SH-SY5Y (cell line): ENCODE measurements around the gene ROR2.

Source experiments
- GATA2 ChIP-seq: IDR thresholded peaks from 2 replicates; pipeline ENCODE4 v1.6.1; 2011; ENCODE audit warnings: mild to moderate bottlenecking, low read depth, low read length
- GATA3 ChIP-seq: IDR thresholded peaks from 2 replicates; pipeline ENCODE4 v1.6.1; 2011; ENCODE audit warnings: low read depth, mild to moderate bottlenecking, low read length, moderate library complexity

DNA sequence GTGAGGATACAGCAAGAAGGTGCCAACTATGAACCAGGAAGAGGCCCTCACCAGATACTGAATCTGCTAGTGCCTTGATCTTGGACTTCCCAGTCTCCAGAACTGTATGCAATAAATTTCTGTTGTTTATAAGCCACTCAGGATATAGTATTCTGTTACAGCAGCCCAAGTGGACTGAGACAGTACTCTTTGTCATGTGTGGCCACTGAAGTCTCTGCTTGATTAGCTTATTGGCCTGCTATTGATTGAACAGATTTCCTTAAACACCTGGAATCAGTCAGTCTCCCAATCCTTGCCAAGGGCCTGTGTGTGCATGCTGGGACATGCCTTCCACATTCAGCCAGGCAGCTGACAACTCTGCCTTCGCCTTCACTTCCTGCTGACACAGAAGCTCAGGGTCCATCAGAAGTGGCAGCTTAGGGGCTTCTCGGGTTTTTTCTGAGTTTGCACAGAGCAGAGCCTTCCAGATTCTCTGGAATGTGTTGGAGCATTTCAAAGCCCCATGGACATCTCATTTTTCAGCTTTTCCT is 13.7 kb upstream of the ROR2 start:
- TF ChIP-seq GATA2, result no peak
- TF ChIP-seq GATA3, result no peak
